ENCODE measurements around the gene SLC12A8. TPM values are rescaled to one million over a fixed set of nuclear protein-coding genes. Genes with fewer than 3 reads are reported as not detected.

SLC12A8 gene
- total RNA-seq, 2 experiments from 2014 or later = 1.1 to 1.6 TPM

DNA sequence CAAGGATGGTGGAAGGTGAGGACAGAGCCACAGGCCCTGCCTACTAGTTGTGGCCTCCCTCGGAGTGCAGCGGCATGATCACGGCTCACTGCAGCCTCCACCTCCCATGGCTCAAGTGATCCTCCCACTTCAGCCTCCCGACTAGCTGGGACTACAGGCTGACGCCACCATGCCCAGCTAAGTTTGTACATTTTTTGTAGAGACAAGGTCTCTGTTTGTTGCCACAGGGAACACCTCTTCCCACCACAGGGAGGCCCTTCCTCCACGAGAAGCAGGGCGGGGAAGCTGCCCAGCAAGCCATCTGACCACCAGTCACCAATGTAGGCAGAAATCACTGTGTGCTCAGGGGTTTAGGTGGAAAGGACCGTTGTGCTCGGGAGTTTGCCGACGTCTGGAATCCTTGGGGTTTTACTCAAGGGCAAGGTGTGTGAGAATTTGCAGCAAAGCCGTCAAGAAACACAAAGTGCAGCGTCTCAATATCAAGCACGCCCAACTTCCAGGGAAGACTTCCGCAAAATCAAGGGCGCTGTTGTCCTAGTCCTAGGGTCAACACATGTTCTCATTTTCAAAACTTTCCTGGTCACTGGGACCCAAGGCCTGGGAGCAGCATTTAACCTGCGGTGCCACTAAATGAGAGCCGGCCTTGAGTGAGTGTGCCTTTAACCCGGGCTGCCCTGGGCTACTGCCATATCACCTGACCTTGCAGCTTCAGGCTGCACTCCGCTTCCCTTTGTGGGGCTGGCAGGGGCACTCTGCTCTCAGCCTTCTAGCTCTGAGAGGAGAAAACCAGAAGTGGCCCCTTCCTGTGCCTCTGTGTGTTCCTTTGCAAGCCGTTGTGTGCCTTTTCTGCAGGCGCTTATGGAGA lies 65.7 kb downstream of the SLC12A8 start:
- ChIA-PET CTCF (interaction anchor here (0.6 to 1.6 kb wide), 2 partner anchors 10 to 219 kb away, joined by 3 read pairs; no protein-coding TSS in a partner anchor), POLR2A (interaction anchor here (0.6 kb wide), 1 partner anchor 92 kb away, joined by 3 read pairs; no protein-coding TSS in a partner anchor)
- ATAC-seq = no peak
- H3K27ac Mint-ChIP-seq = no peak overlapping the region
- intact Hi-C loops (cut with micrococcal nuclease) = no loop called here
- peak; percentile 16 for DNase-seq
- H3K27me3 Mint-ChIP-seq = peaks cover 15% of the 10 kb centered on the region
- no peaks in the 10 kb centered on the region for H3K36me3 Mint-ChIP-seq (ENCODE audit: low read depth)
- no peak overlapping the region for H3K4me3 Mint-ChIP-seq
- TF ChIP-seq, protein P1, sequence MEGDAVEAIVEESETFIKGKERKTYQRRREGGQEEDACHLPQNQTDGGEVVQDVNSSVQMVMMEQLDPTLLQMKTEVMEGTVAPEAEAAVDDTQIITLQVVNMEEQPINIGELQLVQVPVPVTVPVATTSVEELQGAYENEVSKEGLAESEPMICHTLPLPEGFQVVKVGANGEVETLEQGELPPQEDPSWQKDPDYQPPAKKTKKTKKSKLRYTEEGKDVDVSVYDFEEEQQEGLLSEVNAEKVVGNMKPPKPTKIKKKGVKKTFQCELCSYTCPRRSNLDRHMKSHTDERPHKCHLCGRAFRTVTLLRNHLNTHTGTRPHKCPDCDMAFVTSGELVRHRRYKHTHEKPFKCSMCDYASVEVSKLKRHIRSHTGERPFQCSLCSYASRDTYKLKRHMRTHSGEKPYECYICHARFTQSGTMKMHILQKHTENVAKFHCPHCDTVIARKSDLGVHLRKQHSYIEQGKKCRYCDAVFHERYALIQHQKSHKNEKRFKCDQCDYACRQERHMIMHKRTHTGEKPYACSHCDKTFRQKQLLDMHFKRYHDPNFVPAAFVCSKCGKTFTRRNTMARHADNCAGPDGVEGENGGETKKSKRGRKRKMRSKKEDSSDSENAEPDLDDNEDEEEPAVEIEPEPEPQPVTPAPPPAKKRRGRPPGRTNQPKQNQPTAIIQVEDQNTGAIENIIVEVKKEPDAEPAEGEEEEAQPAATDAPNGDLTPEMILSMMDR (IDR thresholded peaks at IDR 0.05) = no peak
- H3K4me1 Mint-ChIP-seq (ENCODE audit: low read depth) = peaks cover 41% of the 10 kb centered on the region
- H3K9me3 Mint-ChIP-seq = no peaks in the 10 kb centered on the region

DNA sequence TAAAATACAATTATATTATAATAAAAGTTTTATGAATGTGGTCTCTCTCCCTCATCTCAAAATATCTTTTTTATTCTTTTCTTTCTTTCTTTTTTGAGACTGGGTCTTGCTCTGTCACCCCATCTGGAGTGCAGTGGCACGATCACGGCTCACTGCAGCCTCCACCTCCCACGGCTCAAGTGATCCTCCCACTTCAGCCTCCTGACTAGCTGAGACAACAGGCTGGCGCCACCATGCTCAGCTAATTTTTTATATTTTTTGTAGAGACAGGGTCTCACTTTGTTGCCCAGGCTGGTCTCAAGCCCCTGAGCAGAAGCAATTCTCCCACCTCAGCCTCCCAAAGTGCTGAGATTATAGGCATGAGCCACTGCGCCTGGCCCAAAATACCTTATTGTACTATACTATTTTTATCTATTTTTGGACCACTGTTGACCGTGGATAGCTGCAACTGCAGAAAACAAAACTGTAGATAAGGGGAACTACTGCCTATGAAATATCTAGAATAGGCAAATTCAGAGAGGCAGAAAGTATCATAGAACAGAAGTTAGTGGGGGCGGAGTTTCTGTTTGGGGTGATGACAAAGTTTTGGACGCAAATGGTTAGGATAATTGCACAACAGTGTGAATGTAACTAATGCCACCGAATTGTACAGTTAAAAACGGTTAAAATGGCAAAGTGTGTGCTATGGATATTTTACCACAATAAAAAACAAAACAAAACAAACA lies 66.6 kb downstream of the SLC12A8 start:
- Mint-ChIP-seq H3K36me3 (ENCODE audit: low read depth) (no peaks in the 10 kb centered on the region), H3K4me1 (ENCODE audit: low read depth) (peaks cover 48% of the 10 kb centered on the region), H3K9me3 (no peaks in the 10 kb centered on the region), H3K27ac (no peak overlapping the region), H3K4me3 (no peak overlapping the region), H3K27me3 (peaks cover 15% of the 10 kb centered on the region)
- intact Hi-C loops (cut with micrococcal nuclease) = no loop called here
- POLR2A ChIA-PET = interaction anchor here (0.6 kb wide), 2 partner anchors 21 to 91 kb away, joined by 3 read pairs; no protein-coding TSS in a partner anchor
- CTCF ChIA-PET = interaction anchor here (1.6 kb wide), 1 partner anchor 218 kb away, joined by 3 read pairs; no protein-coding TSS in a partner anchor
- TF ChIP-seq, protein P1 (IDR thresholded peaks at IDR 0.05) = no peak
- DNase-seq (no peak), ATAC-seq (no peak)

DNA sequence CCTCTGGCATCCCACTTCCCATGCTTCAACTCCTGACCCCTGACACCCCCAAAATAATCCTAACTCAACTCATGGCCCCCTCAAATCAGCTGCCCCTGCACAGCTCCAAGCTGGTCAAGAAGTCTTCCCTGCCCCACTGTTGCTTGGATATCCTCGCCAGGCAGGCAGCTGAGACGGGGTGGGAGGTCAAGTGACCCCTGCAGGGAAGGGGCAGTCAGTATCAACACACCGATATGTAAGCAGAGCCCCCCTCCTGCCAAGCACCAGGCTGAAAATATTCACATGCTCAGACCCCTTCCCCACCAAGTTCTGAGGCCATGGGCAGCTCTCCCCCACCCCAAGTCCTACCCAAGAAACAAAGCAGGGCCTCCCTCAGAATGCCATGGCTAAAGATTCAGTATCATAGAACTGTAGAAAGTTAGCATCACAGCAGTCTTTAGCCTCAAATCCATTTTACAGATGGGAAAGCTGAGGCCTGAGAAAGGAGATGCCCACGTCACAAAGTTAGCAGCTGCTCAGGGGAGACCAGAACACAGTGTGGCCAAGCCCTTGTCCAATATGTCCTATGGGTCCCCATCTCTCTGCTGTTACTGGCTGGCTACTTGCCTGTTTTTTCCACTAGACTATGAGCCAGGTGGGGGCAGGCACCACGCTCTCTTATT lies 67.8 kb downstream of the SLC12A8 start:
- Mint-ChIP-seq H3K36me3 (ENCODE audit: low read depth) (peaks cover 3% of the 10 kb centered on the region), H3K27me3 (peaks cover 15% of the 10 kb centered on the region), H3K9me3 (peaks cover 4% of the 10 kb centered on the region), H3K27ac (no peak overlapping the region), H3K4me1 (ENCODE audit: low read depth) (peaks cover 54% of the 10 kb centered on the region), H3K4me3 (no peak overlapping the region)
- DNase-seq (no peak), ATAC-seq (no peak)
- CTCF ChIA-PET = interaction anchor here (1.6 kb wide), 1 partner anchor 217 kb away, joined by 3 read pairs; no protein-coding TSS in a partner anchor
- intact Hi-C loops (cut with micrococcal nuclease) = loop anchor here (5.0 kb wide), 1 partner anchor 92 kb away; no protein-coding TSS in a partner anchor
- POLR2A ChIA-PET = interaction anchor here (0.6 to 0.7 kb wide), 2 partner anchors 22 to 51 kb away, joined by 3 read pairs; no protein-coding TSS in a partner anchor
- TF ChIP-seq, protein P1 (IDR thresholded peaks at IDR 0.05) = no peak

DNA sequence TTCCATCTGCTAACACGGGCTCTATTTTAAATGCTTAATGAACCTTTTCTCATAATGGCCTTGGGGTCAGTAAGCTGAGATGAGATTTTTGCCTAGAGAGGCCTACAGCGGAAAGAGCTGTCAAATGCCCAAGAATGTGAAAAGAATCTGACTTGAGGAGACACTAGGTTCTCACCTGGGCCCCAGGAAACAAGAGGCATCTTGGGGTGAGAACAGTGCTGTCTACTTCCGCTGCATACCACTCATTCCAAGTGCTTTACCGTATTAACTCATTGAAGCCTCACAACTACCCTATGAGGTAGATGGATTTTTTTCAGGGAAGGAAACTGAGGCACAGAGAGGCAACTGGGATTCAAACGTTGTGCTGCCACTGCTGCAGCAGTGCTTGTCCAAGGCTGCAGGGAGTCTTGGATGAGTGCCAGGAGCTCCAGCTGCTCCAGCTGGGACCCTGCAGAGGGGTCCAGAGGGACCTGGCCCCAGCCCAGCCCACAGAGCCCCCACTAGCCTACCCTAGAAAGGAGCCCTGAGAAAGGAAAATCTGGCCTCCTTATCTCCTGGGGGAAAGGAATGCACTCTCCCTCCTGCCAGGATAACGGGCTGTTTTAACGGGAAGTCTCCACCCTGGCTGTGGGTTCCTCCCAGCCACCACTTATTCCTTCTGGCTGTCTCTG lies 68.4 kb downstream of the SLC12A8 start:
- CTCF ChIA-PET = no interaction called here
- no peak overlapping the region for H3K27ac Mint-ChIP-seq
- no peak for ATAC-seq
- peaks cover 4% of the 10 kb centered on the region for H3K9me3 Mint-ChIP-seq
- H3K4me1 Mint-ChIP-seq (ENCODE audit: low read depth) = peaks cover 49% of the 10 kb centered on the region
- TF ChIP-seq, protein P1 (IDR thresholded peaks at IDR 0.05) = no peak
- peaks cover 19% of the 10 kb centered on the region for H3K27me3 Mint-ChIP-seq
- DNase-seq = no peak
- no peak overlapping the region for H3K4me3 Mint-ChIP-seq
- H3K36me3 Mint-ChIP-seq (ENCODE audit: low read depth) = peaks cover 3% of the 10 kb centered on the region
- POLR2A ChIA-PET = interaction anchor here (0.6 to 0.7 kb wide), 2 partner anchors 52 to 191 kb away, joined by 3 read pairs; no protein-coding TSS in a partner anchor
- intact Hi-C loops (cut with micrococcal nuclease) = loop anchor here (5.0 kb wide), 1 partner anchor 92 kb away; no protein-coding TSS in a partner anchor
